HEK293 (cell line): ENCODE data around the gene EFCAB6.
A peak's percentile ranks its signal among the peaks of the same experiment; 100 is the strongest.

Experiments
- CTCF ChIA-PET: fragments of 350-600 bp; formaldehyde crosslinking; extraction: SDS; loops from one replicate; lab custom pipeline; 2021; ENCODE audit warnings: antibody characterized with exemption; lab: Yijun Ruan, JAX
- POLR2A ChIA-PET: fragments of 300-600 bp; formaldehyde crosslinking; extraction: SDS; loops from one replicate; lab custom pipeline; 2020; ENCODE audit warnings: antibody characterized with exemption, inconsistent platforms; lab: Yijun Ruan, JAX
- H3K27ac ChIP-seq: fragments of 200-500 bp; sonication (Bioruptor generic); 2 replicates; pipeline ENCODE4 v1.5.1; 2014; ENCODE audit warnings: low read depth, low read length, control low read depth, inconsistent platforms; ENCODE audit errors: extremely low read depth
- H3K36me3 ChIP-seq, 2 experiments: fragments of 200-500 bp in 1 of 2; sonication (Bioruptor generic) in 1 of 2; 1 replicate in 1 of 2; 2 replicates in 1 of 2; pipeline ENCODE4 v1.5.1; 2014 to 2017; ENCODE audit warnings: inconsistent platforms in 2 of 2, low read length in 2 of 2; ENCODE audit not compliant: control insufficient read depth in 2 of 2, insufficient read depth in 1 of 2
- H3K4me1 ChIP-seq: fragments of 200-500 bp; sonication (Bioruptor generic); 2 replicates; pipeline ENCODE4 v1.5.1; 2014; ENCODE audit warnings: mild to moderate bottlenecking, low read length, inconsistent platforms; ENCODE audit not compliant: control insufficient read depth, insufficient read depth
- H3K4me3 ChIP-seq: 2 replicates; pipeline ENCODE4 v1.5.1; 2011; ENCODE audit warnings: low read depth, mild to moderate bottlenecking, control low read depth, low read length, moderate library complexity
- H3K9me3 ChIP-seq: fragments of 200-500 bp; sonication (Bioruptor generic); 2 replicates; pipeline ENCODE4 v1.5.1; 2014; ENCODE audit warnings: low read depth, low read length, inconsistent platforms; ENCODE audit not compliant: control insufficient read depth, insufficient read depth
- GFI1B ChIP-seq: fragments of 450-650 bp; formaldehyde crosslinking; IDR thresholded peaks from 2 replicates; pipeline ENCODE4 v1.5.1; 2016; ENCODE audit warnings: missing biosample characterization, missing genetic modification characterization
- INSM2 ChIP-seq: fragments of 450-650 bp; formaldehyde crosslinking; IDR thresholded peaks from 2 replicates; pipeline ENCODE4 v1.5.1; 2016; ENCODE audit warnings: missing biosample characterization, missing genetic modification characterization
- KLF16 ChIP-seq: fragments of 450-650 bp; formaldehyde crosslinking; IDR thresholded peaks from 2 replicates; pipeline ENCODE4 v1.5.1; 2017; ENCODE audit warnings: missing biosample characterization, missing genetic modification characterization
- PBX3 ChIP-seq: sonication (generic); formaldehyde crosslinking; IDR thresholded peaks from 2 replicates; pipeline ENCODE4 v1.8.1; 2022; ENCODE audit warnings: mild to moderate bottlenecking, moderate library complexity, missing genetic modification reagents
- SALL2 ChIP-seq: fragments of 450-650 bp; formaldehyde crosslinking; IDR thresholded peaks from 2 replicates; pipeline ENCODE4 v1.5.0; 2017; ENCODE audit warnings: missing biosample characterization, mild to moderate bottlenecking, missing genetic modification characterization, borderline replicate concordance
- SP2 ChIP-seq: fragments of 450-650 bp; formaldehyde crosslinking; IDR thresholded peaks from 2 replicates; pipeline ENCODE4 v1.5.1; 2016; ENCODE audit warnings: missing biosample characterization, missing genetic modification characterization
- SP3 ChIP-seq: fragments of 450-650 bp; formaldehyde crosslinking; IDR thresholded peaks from 2 replicates; pipeline ENCODE4 v1.5.1; 2016; ENCODE audit warnings: missing biosample characterization, missing genetic modification characterization
- TCF7L2 ChIP-seq: IDR thresholded peaks from 2 replicates; pipeline ENCODE4 v1.6.1; 2011; ENCODE audit warnings: low read depth, mild to moderate bottlenecking, inconsistent platforms, low read length, moderate library complexity, borderline replicate concordance
- WT1 ChIP-seq: fragments of 450-650 bp; formaldehyde crosslinking; IDR thresholded peaks from 2 replicates; pipeline ENCODE4 v1.5.1; 2016; ENCODE audit warnings: missing biosample characterization, missing genetic modification characterization
- ZIC2 ChIP-seq: fragments of 450-650 bp; formaldehyde crosslinking; IDR thresholded peaks from 2 replicates; pipeline ENCODE4 v1.5.1; 2016; ENCODE audit warnings: missing biosample characterization, missing genetic modification characterization
- ZNF10 ChIP-seq: fragments of 450-650 bp; formaldehyde crosslinking; IDR thresholded peaks from 2 replicates; pipeline ENCODE4 v1.5.1; 2017; ENCODE audit warnings: missing biosample characterization, missing genetic modification characterization
- ZNF112 ChIP-seq: fragments of 450-650 bp; formaldehyde crosslinking; IDR thresholded peaks from 2 replicates; pipeline ENCODE4 v1.5.0; 2017; ENCODE audit warnings: missing biosample characterization, missing genetic modification characterization
- ZNF114 ChIP-seq: fragments of 450-650 bp; formaldehyde crosslinking; IDR thresholded peaks from 2 replicates; pipeline ENCODE4 v1.5.0; 2017; ENCODE audit warnings: missing biosample characterization, missing genetic modification characterization
- ZNF140 ChIP-seq: fragments of 450-650 bp; formaldehyde crosslinking; IDR thresholded peaks from 2 replicates; pipeline ENCODE4 v1.5.1; 2016; ENCODE audit warnings: missing biosample characterization, missing genetic modification characterization
- ZNF274 ChIP-seq, 2 experiments: fragments of 200-500 bp in 1 of 2; fragments of 450-650 bp in 1 of 2; sonication (Bioruptor generic) in 1 of 2; formaldehyde crosslinking in 1 of 2; IDR thresholded peaks; 2 replicates each; pipeline versions ENCODE4 v1.5.1 to v1.6.1; 2014 to 2016; ENCODE audit warnings: borderline replicate concordance in 1 of 2, inconsistent platforms in 1 of 2, low read length in 1 of 2, missing biosample characterization in 1 of 2, missing genetic modification characterization in 1 of 2
- ZNF302 ChIP-seq: fragments of 450-650 bp; formaldehyde crosslinking; IDR thresholded peaks from 2 replicates; pipeline ENCODE4 v1.5.1; 2016; ENCODE audit warnings: missing biosample characterization, missing genetic modification characterization, low read depth
- ZNF366 ChIP-seq: fragments of 450-650 bp; formaldehyde crosslinking; conservative IDR thresholded peaks from 2 replicates; pipeline ENCODE4 v1.5.1; 2016; ENCODE audit warnings: missing biosample characterization, missing genetic modification characterization
- ZNF37A ChIP-seq: fragments of 450-650 bp; IDR thresholded peaks from 2 replicates; pipeline ENCODE4 v1.5.1; 2018; ENCODE audit warnings: missing biosample characterization, missing genetic modification characterization
- ZNF521 ChIP-seq: fragments of 450-650 bp; formaldehyde crosslinking; IDR thresholded peaks from 2 replicates; pipeline ENCODE4 v1.5.1; 2017; ENCODE audit warnings: missing biosample characterization, mild to moderate bottlenecking, missing genetic modification characterization
- ZNF555 ChIP-seq: fragments of 450-650 bp; formaldehyde crosslinking; conservative IDR thresholded peaks from 2 replicates; pipeline ENCODE4 v1.5.1; 2017; ENCODE audit warnings: missing biosample characterization, mild to moderate bottlenecking, missing genetic modification characterization, inconsistent platforms
- ZNF596 ChIP-seq: fragments of 450-650 bp; IDR thresholded peaks from 2 replicates; pipeline ENCODE4 v1.5.0; 2018; ENCODE audit warnings: missing biosample characterization, mild to moderate bottlenecking, missing genetic modification characterization, moderate library complexity
- ZNF626 ChIP-seq: fragments of 450-650 bp; sonication (Bioruptor Pico); formaldehyde crosslinking; IDR thresholded peaks from 2 replicates; pipeline ENCODE4 v1.5.1; 2018; ENCODE audit warnings: missing biosample characterization, missing genetic modification characterization, inconsistent platforms
- ZNF792 ChIP-seq: fragments of 450-650 bp; formaldehyde crosslinking; IDR thresholded peaks from 2 replicates; pipeline ENCODE4 v1.5.1; 2016; ENCODE audit warnings: missing biosample characterization, missing genetic modification characterization
- ZNF843 ChIP-seq: fragments of 450-650 bp; formaldehyde crosslinking; IDR thresholded peaks from 2 replicates; pipeline ENCODE4 v1.5.1; 2016; ENCODE audit warnings: missing biosample characterization, missing genetic modification characterization
- ZXDB ChIP-seq: fragments of 450-650 bp; formaldehyde crosslinking; IDR thresholded peaks from 2 replicates; pipeline ENCODE4 v1.5.1; 2016; ENCODE audit warnings: missing biosample characterization, missing genetic modification characterization
- TF ChIP-seq, protein P1 (sequence below): fragments of 450-650 bp; formaldehyde crosslinking; IDR thresholded peaks from 2 replicates; pipeline ENCODE4 v1.5.1; 2017; ENCODE audit warnings: missing biosample characterization, missing genetic modification characterization
- TF ChIP-seq, protein P2 (sequence below): fragments of 450-650 bp; formaldehyde crosslinking; IDR thresholded peaks from 2 replicates; pipeline ENCODE4 v1.5.0; 2017; ENCODE audit warnings: missing biosample characterization, missing genetic modification characterization, borderline replicate concordance

Gene EFCAB6

DNA sequence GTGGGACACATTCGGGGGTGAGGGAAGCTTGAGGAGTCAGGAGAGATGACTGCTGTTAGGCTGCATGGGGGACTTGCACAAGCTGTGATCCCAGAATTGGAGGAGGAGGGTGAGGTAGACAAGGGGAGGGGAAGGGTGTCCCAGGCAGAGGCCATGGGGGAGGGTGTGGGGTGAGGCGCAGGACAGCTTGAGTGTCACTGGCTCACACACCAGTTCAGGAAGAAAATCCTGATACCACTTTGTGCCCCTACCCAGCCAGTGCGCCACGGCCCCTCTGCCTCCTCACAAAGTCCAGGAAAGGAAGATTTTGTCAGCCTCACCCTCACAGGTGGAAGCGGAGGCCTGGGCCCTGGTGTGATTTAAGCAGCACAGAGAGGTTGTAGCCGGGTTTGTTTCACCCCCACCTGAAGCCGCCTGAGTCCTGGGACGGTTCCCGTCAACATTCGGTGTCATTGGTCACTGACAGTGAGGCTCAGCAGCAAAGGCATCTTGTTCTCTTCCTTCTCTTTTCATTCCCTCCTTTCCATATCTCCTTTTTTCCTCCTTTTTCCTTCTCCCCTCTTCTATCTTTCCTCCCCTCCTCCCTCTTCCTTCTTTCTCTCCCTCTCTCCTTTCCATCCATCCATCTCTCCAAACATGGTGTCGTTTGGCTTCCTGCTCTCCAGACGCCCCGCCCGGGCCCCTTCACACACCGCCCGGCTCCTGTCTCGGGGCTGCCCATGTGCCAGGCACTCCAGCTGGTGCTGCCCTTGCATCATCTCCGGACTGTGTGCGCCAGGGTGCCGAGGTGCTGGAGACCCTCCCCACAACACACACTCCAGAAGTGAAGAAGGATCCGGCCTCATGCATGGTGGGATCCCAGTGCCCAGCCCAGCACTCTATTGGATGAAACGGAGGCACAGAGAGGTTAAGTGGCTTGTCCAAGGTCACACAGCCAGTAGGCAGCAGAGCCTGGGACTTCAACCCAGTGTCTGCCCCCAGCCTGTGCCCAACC lies 311.0 kb downstream of the EFCAB6 start:
- H3K4me1 ChIP-seq: no peaks in the 10 kb centered on the region
- CTCF ChIA-PET: no interaction called here
- no peak overlapping the region for H3K4me3 ChIP-seq
- TF ChIP-seq ZNF366 (tag by site-specific recombination) (peak; percentile 80), ZIC2 (tag by site-specific recombination) (0 out of 2 replicates have a peak, but pooled peaks have one; percentile 35), ZNF302 (tag by site-specific recombination) (no peak)
- H3K36me3 ChIP-seq: no peaks in the 10 kb centered on the region
- no peaks in the 10 kb centered on the region for H3K9me3 ChIP-seq
- POLR2A ChIA-PET: no interaction called here
- no peak overlapping the region for H3K27ac ChIP-seq

DNA sequence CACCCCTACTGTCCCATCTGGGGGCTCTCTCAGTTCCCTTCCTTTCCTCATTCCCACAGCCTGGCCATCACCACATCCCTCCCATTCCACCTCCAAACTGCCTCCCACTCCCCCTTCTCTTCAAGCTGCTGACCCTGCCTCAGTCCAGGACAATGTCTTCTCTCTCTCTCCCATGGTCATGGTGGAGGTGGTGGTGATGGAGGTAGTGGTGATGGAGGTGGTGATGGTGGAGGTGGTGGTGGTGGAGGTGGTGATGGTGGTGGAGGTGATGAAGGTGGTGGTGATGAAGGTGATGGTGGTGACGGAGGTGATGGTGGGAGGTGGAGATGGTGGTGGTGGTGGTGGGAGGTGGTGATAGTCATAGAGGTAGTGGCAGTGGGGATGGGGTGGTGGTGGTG lies 313.2 kb downstream of the EFCAB6 start:
- CTCF ChIA-PET: no interaction called here
- POLR2A ChIA-PET: no interaction called here
- Histone ChIP-seq H3K4me1 (no peaks in the 10 kb centered on the region), H3K36me3 (no peaks in the 10 kb centered on the region), H3K27ac (no peak overlapping the region), H3K4me3 (no peak overlapping the region), H3K9me3 (no peaks in the 10 kb centered on the region)
- TF ChIP-seq ZXDB (no peak), INSM2 (tag by site-specific recombination) (no peak), PBX3 (CRISPR knock-in tag) (no peak), ZNF274 (IDR thresholded peaks at IDR 0.05; ENCODE audit: low read length) (no peak), ZNF274 (tag by site-specific recombination; IDR thresholded peaks at IDR 0.05; ENCODE audit: borderline replicate concordance) (no peak), GFI1B (no peak), WT1 (no peak), ZNF114 (tag by site-specific recombination) (peak; percentile 93; the same call in 1 of the 2 replicates), TCF7L2 (no peak), ZNF140 (no peak), KLF16 (tag by site-specific recombination) (no peak), ZNF521 (tag by site-specific recombination) (peak; percentile 45; the same call in 1 of the 2 replicates), ZNF626 (tag by site-specific recombination) (no peak), ZNF10 (tag by site-specific recombination) (no peak), ZNF555 (tag by site-specific recombination) (no peak), SP2 (tag by site-specific recombination) (no peak), SALL2 (tag by site-specific recombination) (no peak), ZNF792 (tag by site-specific recombination) (no peak), ZNF37A (no peak), SP3 (no peak), ZNF596 (tag by site-specific recombination) (no peak), ZNF843 (tag by site-specific recombination) (no peak), ZNF112 (tag by site-specific recombination) (no peak)
- TF ChIP-seq, protein P1, sequence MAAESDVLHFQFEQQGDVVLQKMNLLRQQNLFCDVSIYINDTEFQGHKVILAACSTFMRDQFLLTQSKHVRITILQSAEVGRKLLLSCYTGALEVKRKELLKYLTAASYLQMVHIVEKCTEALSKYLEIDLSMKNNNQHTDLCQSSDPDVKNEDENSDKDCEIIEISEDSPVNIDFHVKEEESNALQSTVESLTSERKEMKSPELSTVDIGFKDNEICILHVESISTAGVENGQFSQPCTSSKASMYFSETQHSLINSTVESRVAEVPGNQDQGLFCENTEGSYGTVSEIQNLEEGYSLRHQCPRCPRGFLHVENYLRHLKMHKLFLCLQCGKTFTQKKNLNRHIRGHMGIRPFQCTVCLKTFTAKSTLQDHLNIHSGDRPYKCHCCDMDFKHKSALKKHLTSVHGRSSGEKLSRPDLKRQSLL (tag by site-specific recombination): no peak
- TF ChIP-seq, protein P2, sequence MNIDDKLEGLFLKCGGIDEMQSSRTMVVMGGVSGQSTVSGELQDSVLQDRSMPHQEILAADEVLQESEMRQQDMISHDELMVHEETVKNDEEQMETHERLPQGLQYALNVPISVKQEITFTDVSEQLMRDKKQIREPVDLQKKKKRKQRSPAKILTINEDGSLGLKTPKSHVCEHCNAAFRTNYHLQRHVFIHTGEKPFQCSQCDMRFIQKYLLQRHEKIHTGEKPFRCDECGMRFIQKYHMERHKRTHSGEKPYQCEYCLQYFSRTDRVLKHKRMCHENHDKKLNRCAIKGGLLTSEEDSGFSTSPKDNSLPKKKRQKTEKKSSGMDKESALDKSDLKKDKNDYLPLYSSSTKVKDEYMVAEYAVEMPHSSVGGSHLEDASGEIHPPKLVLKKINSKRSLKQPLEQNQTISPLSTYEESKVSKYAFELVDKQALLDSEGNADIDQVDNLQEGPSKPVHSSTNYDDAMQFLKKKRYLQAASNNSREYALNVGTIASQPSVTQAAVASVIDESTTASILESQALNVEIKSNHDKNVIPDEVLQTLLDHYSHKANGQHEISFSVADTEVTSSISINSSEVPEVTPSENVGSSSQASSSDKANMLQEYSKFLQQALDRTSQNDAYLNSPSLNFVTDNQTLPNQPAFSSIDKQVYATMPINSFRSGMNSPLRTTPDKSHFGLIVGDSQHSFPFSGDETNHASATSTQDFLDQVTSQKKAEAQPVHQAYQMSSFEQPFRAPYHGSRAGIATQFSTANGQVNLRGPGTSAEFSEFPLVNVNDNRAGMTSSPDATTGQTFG (tag by site-specific recombination): no peak
